Immature natural killer cell (primary cell): Measurements from ENCODE around the gene LSS. TPM values are rescaled to one million over a fixed set of nuclear protein-coding genes. Genes with fewer than 3 reads are reported as not detected.
A peak's percentile ranks its signal among the peaks of the same experiment; 100 is the strongest.

Experiments used
- DNase-seq, 3 donors: peaks; one replicate each; pipeline ENCODE4 v3.0.0; 2022; ENCODE audit warnings: mixed read lengths in 1 of 3
- H3K27ac Mint-ChIP-seq, 6 donors: one replicate each; pipeline ENCODE4 v1.8.0; 2020; ENCODE audit warnings: mixed read lengths in 6 of 6, mild to moderate bottlenecking in 5 of 6, inconsistent platforms in 4 of 6, moderate library complexity in 3 of 6
- H3K27me3 Mint-ChIP-seq, 3 donors: one replicate each; pipeline ENCODE4 v1.8.0; 2020 to 2021; ENCODE audit warnings: low read depth in 3 of 3, mild to moderate bottlenecking in 3 of 3, mixed read lengths in 3 of 3, moderate library complexity in 3 of 3, inconsistent platforms in 1 of 3
- H3K36me3 Mint-ChIP-seq, 3 donors: one replicate each; pipeline ENCODE4 v1.8.0; 2020; ENCODE audit warnings: mixed read lengths in 3 of 3, inconsistent platforms in 2 of 3, mild to moderate bottlenecking in 2 of 3
- H3K4me1 Mint-ChIP-seq, 2 donors: one replicate each; pipeline ENCODE4 v1.8.0; 2020; ENCODE audit warnings: inconsistent platforms in 2 of 2, mild to moderate bottlenecking in 2 of 2, mixed read lengths in 2 of 2, moderate library complexity in 1 of 2
- H3K4me3 Mint-ChIP-seq, 5 donors: one replicate each; pipeline ENCODE4 v1.8.0; 2020; ENCODE audit warnings: mild to moderate bottlenecking in 5 of 5, mixed read lengths in 5 of 5, inconsistent platforms in 3 of 5, moderate library complexity in 3 of 5
- H3K9me3 Mint-ChIP-seq, 6 donors: one replicate each; pipeline ENCODE4 v1.8.0; 2020; ENCODE audit warnings: mild to moderate bottlenecking in 6 of 6, mixed read lengths in 6 of 6, inconsistent platforms in 4 of 6, moderate library complexity in 3 of 6
- polyA plus RNA-seq, 3 donors: library from polyadenylated mRNA; unstranded; fragments of 300-500 nt; fragmentation: Illumina TruSeq; gene quantifications; one replicate each; pipeline ENCODE4 v1.2.3, GENCODE V29; 2021

LSS gene
- polyA plus RNA-seq, 3 donors from 2014 or later = 11.3 to 26.2 (median 13.9) TPM

- Mint-ChIP-seq H3K27ac (peak overlapping the region in 3 of 6 donors; percentile 27 to 77 (median 39)), H3K27me3 (peaks cover 0 to 9% (median 0%) of the 10 kb centered on the region in 3 donors), H3K9me3 (no peaks in the 10 kb centered on the region), H3K4me3 (no peak overlapping the region), H3K36me3 (peaks cover 6 to 13% (median 7%) of the 10 kb centered on the region in 3 donors), H3K4me1 (peaks cover 14 to 21% of the 10 kb centered on the region in 2 donors)
- DNase-seq = no peak
Observed at GRCh38 chr21:46221664-46222435, 6.7 kb downstream of the LSS start.

GRCh38 chr21:46220847-46221246, 7.7 kb downstream of the LSS start:
- H3K36me3 Mint-ChIP-seq = peaks cover 6 to 13% (median 7%) of the 10 kb centered on the region in 3 donors
- no peak overlapping the region for H3K4me3 Mint-ChIP-seq
- H3K4me1 Mint-ChIP-seq = peaks cover 5 to 11% of the 10 kb centered on the region in 2 donors
- DNase-seq = no peak
- H3K27ac Mint-ChIP-seq = no peak overlapping the region
- H3K9me3 Mint-ChIP-seq = no peaks in the 10 kb centered on the region
- H3K27me3 Mint-ChIP-seq = peaks cover 0 to 9% (median 0%) of the 10 kb centered on the region in 3 donors

- Mint-ChIP-seq H3K27ac (peak overlapping the region in 2 of 6 donors; percentile 20 to 81), H3K36me3 (peaks cover 6 to 13% (median 7%) of the 10 kb centered on the region in 3 donors), H3K27me3 (peaks cover 0 to 9% (median 0%) of the 10 kb centered on the region in 3 donors), H3K4me1 (peaks cover 3 to 6% of the 10 kb centered on the region in 2 donors), H3K4me3 (no peak overlapping the region), H3K9me3 (no peaks in the 10 kb centered on the region)
- DNase-seq = no peak
Observed at GRCh38 chr21:46220275-46220810, 8.2 kb downstream of the LSS start.

- H3K9me3 Mint-ChIP-seq = no peaks in the 10 kb centered on the region
Observed at GRCh38 chr21:46219591-46220239, 8.9 kb downstream of the LSS start.

GRCh38 chr21:46218906-46219590, 9.5 kb downstream of the LSS start:
- Mint-ChIP-seq H3K27me3 (peaks cover 0 to 9% (median 0%) of the 10 kb centered on the region in 3 donors), H3K27ac (peak overlapping the region in 1 of 6 donors; percentile 11), H3K9me3 (no peaks in the 10 kb centered on the region), H3K4me1 (peaks cover 0 to 3% of the 10 kb centered on the region in 2 donors), H3K4me3 (no peak overlapping the region), H3K36me3 (peaks cover 6 to 11% (median 7%) of the 10 kb centered on the region in 3 donors)
- no peak for DNase-seq

More at GRCh38 chr21:46219591-46220239, 8.9 kb downstream of the LSS start:
- no peak for DNase-seq
- Mint-ChIP-seq H3K4me3 (no peak overlapping the region), H3K4me1 (peaks cover 0 to 3% of the 10 kb centered on the region in 2 donors), H3K36me3 (peaks cover 6 to 13% (median 7%) of the 10 kb centered on the region in 3 donors), H3K27me3 (peaks cover 0 to 9% (median 0%) of the 10 kb centered on the region in 3 donors), H3K27ac (peak overlapping the region in 1 of 6 donors; percentile 81)

GRCh38 chr21:46217511-46218196, 10.9 kb downstream of the LSS start:
- DNase-seq = no peak
- H3K27me3 Mint-ChIP-seq = peaks cover 0 to 9% (median 0%) of the 10 kb centered on the region in 3 donors
- H3K9me3 Mint-ChIP-seq = no peaks in the 10 kb centered on the region
- H3K27ac Mint-ChIP-seq = no peak overlapping the region
- peaks cover 6 to 14% (median 7%) of the 10 kb centered on the region in 3 donors for H3K36me3 Mint-ChIP-seq
- no peak overlapping the region for H3K4me3 Mint-ChIP-seq
- H3K4me1 Mint-ChIP-seq = peaks cover 0 to 4% of the 10 kb centered on the region in 2 donors

- Mint-ChIP-seq H3K4me1 (peaks cover 0 to 4% of the 10 kb centered on the region in 2 donors), H3K9me3 (no peaks in the 10 kb centered on the region), H3K27me3 (peaks cover 0 to 7% (median 0%) of the 10 kb centered on the region in 3 donors), H3K27ac (no peak overlapping the region), H3K36me3 (peaks cover 6 to 14% (median 7%) of the 10 kb centered on the region in 3 donors), H3K4me3 (no peak overlapping the region)
- no peak for DNase-seq
Observed at GRCh38 chr21:46216132-46216747, 12.3 kb downstream of the LSS start.

- peaks cover 0 to 6% (median 0%) of the 10 kb centered on the region in 3 donors for H3K27me3 Mint-ChIP-seq
- no peak overlapping the region for H3K4me3 Mint-ChIP-seq
- H3K27ac Mint-ChIP-seq = no peak overlapping the region
- DNase-seq = no peak
- H3K4me1 Mint-ChIP-seq = peaks cover 0 to 4% of the 10 kb centered on the region in 2 donors
- H3K9me3 Mint-ChIP-seq = no peaks in the 10 kb centered on the region
- peaks cover 4 to 14% (median 6%) of the 10 kb centered on the region in 3 donors for H3K36me3 Mint-ChIP-seq
Observed at GRCh38 chr21:46215436-46216131, 13.0 kb downstream of the LSS start.

GRCh38 chr21:46214478-46215340, 13.9 kb downstream of the LSS start:
- Mint-ChIP-seq H3K4me3 (no peak overlapping the region), H3K36me3 (peaks cover 0 to 10% (median 0%) of the 10 kb centered on the region in 3 donors), H3K4me1 (peaks cover 0 to 4% of the 10 kb centered on the region in 2 donors), H3K27me3 (peaks cover 0 to 3% (median 0%) of the 10 kb centered on the region in 3 donors), H3K9me3 (no peaks in the 10 kb centered on the region), H3K27ac (peak overlapping the region in 1 of 6 donors; percentile 55)
- DNase-seq = no peak

GRCh38 chr21:46213620-46214286, 14.8 kb downstream of the LSS start:
- peak overlapping the region in 1 of 6 donors; percentile 71 for H3K27ac Mint-ChIP-seq
- peaks cover 0 to 11% (median 0%) of the 10 kb centered on the region in 3 donors for H3K36me3 Mint-ChIP-seq
- no peak for DNase-seq
- H3K4me3 Mint-ChIP-seq = no peak overlapping the region
- H3K27me3 Mint-ChIP-seq = no peaks in the 10 kb centered on the region
- H3K4me1 Mint-ChIP-seq = peaks cover 0 to 3% of the 10 kb centered on the region in 2 donors
- H3K9me3 Mint-ChIP-seq = no peaks in the 10 kb centered on the region
